Activated CD4-positive, alpha-beta T cell treated with anti-CD3 and anti-CD28 coated beads, Interleukin-2, Interleukin-4, amounts not matched to agents 100 ng/mL and 50 ng/mL, durations not matched to agents 16 hours and 8 hours (primary cell): ENCODE measurements around the gene RTN4RL1.
"Not testable (repeated sequence)": the region's sequence is repeated elsewhere in the genome, so short reads cannot be mapped to it uniquely, and the experiment has no call there.

ENCODE experiments used
- DNase-seq: peaks from one replicate; pipeline ENCODE4 v3.0.0-alpha.2; 2020; ENCODE audit warnings: low spot score

RTN4RL1 gene

DNA sequence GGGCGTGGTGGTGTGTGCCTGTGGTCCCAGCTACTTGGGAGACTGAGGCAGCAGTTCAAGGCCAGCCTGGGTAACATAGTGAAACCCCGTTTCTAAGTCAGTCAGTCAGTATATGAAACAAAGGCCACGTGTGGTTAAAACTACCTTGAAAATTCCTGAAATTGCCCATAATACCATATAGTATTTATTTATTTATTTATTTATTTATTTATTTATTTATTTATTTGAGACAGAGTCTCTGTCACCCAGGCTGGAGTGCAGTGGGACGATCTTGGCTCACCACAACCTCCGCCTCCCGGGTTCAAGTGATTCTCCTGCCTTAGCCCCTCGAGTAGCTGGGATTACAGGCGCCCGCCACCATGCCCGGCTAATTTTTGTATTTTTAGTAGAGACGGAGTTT lies 129.7 kb downstream of the RTN4RL1 start:
- not testable (repeated sequence) for DNase-seq

DNA sequence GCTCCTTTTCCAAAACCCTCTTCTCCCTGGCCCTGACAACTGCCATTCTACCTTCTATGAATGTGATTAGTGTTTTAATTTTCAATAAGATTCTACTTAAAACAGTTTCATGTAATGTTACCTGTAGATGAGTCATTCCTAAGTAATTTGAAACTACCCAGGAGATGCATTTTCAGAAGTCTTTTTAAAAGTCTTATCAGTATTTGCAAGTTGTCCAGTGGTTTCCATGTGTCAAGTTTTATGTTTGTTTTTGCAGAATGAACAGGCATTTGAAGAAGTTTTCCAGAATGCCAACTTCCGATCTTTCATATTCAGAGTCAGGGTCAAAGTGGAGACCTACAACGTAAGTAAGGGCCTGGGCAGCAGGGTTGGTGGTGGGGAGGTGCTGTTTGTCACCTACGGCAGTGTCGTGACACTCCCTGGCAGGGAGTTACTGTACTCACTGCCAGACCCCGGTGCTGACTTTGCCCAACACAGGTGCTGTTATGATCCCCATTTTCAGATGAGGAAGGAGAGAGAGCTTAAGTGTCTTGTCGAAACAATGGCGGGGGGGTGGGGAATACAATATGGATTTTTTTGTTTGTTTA lies 130.3 kb downstream of the RTN4RL1 start:
- DNase-seq = no peak

GRCh38 chr17:1890758-1891450 lies 134.2 kb downstream of the RTN4RL1 start:
- DNase-seq = no peak

DNA sequence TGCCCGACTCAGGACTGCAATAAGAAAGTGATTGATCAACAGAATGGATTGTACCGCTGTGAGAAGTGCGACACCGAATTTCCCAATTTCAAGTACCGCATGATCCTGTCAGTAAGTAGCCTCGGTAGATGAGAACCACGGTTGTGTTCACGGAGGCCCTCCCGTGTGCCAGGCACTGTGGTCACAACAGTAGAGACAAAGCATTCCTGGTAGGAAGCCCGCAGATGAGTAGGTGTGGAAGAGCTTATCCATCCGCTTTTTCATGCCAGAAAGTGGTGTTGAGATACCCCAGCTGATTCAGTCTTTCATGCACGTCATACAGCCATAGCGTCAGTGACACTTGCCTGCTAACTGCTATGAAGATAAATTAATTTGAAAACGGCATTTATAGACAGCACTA lies 136.4 kb downstream of the RTN4RL1 start:
- no peak for DNase-seq
